ENCODE measurements around the gene ZFPM1.
A peak's percentile ranks its signal among the peaks of the same experiment; 100 is the strongest.

Gene ZFPM1

GRCh38 chr16:88527186-88527936, 74.3 kb downstream of the ZFPM1 start:
- no peak overlapping the region for H3K27ac ChIP-seq (ENCODE audit: insufficient read depth, low read depth, low read length, poor library complexity, severe bottlenecking)
- peaks cover under 1% of the 10 kb centered on the region for H3K4me1 ChIP-seq (ENCODE audit: control insufficient read depth, insufficient read depth, low read length)
- 38 to 40% methylated on average over 31 to 32 of the region's 32 CpGs for WGBS, 2 experiments
- H3K9me3 ChIP-seq (ENCODE audit: control insufficient read depth, low read length): no peaks in the 10 kb centered on the region
- H3K36me3 ChIP-seq (ENCODE audit: control insufficient read depth, insufficient read depth, low read length): no peaks in the 10 kb centered on the region
- H3K27me3 ChIP-seq (ENCODE audit: control insufficient read depth, insufficient read depth, low read length, poor library complexity, severe bottlenecking): no peaks in the 10 kb centered on the region
- no peak overlapping the region for H3K4me3 ChIP-seq (ENCODE audit: insufficient read depth, low read depth, low read length)

GRCh38 chr16:88527937-88528743, 75.1 kb downstream of the ZFPM1 start:
- H3K27me3 ChIP-seq (ENCODE audit: control insufficient read depth, insufficient read depth, low read length, poor library complexity, severe bottlenecking): no peaks in the 10 kb centered on the region
- 85 to 86% methylated on average over 30 of the region's 30 CpGs for WGBS, 2 experiments
- H3K36me3 ChIP-seq (ENCODE audit: control insufficient read depth, insufficient read depth, low read length): no peaks in the 10 kb centered on the region
- peaks cover 9% of the 10 kb centered on the region for H3K4me1 ChIP-seq (ENCODE audit: control insufficient read depth, insufficient read depth, low read length)
- H3K9me3 ChIP-seq (ENCODE audit: control insufficient read depth, low read length): no peaks in the 10 kb centered on the region
- no peak overlapping the region for H3K4me3 ChIP-seq (ENCODE audit: insufficient read depth, low read depth, low read length)
- H3K27ac ChIP-seq (ENCODE audit: insufficient read depth, low read depth, low read length, poor library complexity, severe bottlenecking): no peak overlapping the region

- Histone ChIP-seq H3K4me3 (ENCODE audit: insufficient read depth, low read depth, low read length) (no peak overlapping the region), H3K27ac (ENCODE audit: insufficient read depth, low read depth, low read length, poor library complexity, severe bottlenecking) (no peak overlapping the region), H3K36me3 (ENCODE audit: control insufficient read depth, insufficient read depth, low read length) (no peaks in the 10 kb centered on the region), H3K27me3 (ENCODE audit: control insufficient read depth, insufficient read depth, low read length, poor library complexity, severe bottlenecking) (no peaks in the 10 kb centered on the region), H3K4me1 (ENCODE audit: control insufficient read depth, insufficient read depth, low read length) (peaks cover 9% of the 10 kb centered on the region), H3K9me3 (ENCODE audit: control insufficient read depth, low read length) (no peaks in the 10 kb centered on the region)
- WGBS, 2 experiments: 87 to 88% methylated on average over 22 of the region's 22 CpGs
Measured at GRCh38 chr16:88528902-88529318, 75.8 kb downstream of the ZFPM1 start.

- Histone ChIP-seq H3K9me3 (ENCODE audit: control insufficient read depth, low read length) (no peaks in the 10 kb centered on the region), H3K36me3 (ENCODE audit: control insufficient read depth, insufficient read depth, low read length) (no peaks in the 10 kb centered on the region), H3K4me3 (ENCODE audit: insufficient read depth, low read depth, low read length) (no peak overlapping the region), H3K27ac (ENCODE audit: insufficient read depth, low read depth, low read length, poor library complexity, severe bottlenecking) (no peak overlapping the region), H3K4me1 (ENCODE audit: control insufficient read depth, insufficient read depth, low read length) (peaks cover 9% of the 10 kb centered on the region), H3K27me3 (ENCODE audit: control insufficient read depth, insufficient read depth, low read length, poor library complexity, severe bottlenecking) (no peaks in the 10 kb centered on the region)
- 91 to 94% methylated on average over 9 of the region's 9 CpGs for WGBS, 2 experiments
Measured at GRCh38 chr16:88529596-88529995, 76.5 kb downstream of the ZFPM1 start.

- H3K36me3 ChIP-seq (ENCODE audit: control insufficient read depth, insufficient read depth, low read length): no peaks in the 10 kb centered on the region
- no peaks in the 10 kb centered on the region for H3K9me3 ChIP-seq (ENCODE audit: control insufficient read depth, low read length)
- no peak overlapping the region for H3K4me3 ChIP-seq (ENCODE audit: insufficient read depth, low read depth, low read length)
- no peaks in the 10 kb centered on the region for H3K27me3 ChIP-seq (ENCODE audit: control insufficient read depth, insufficient read depth, low read length, poor library complexity, severe bottlenecking)
- 91% methylated on average over 27 of the region's 27 CpGs for WGBS, 2 experiments
- H3K4me1 ChIP-seq (ENCODE audit: control insufficient read depth, insufficient read depth, low read length): peaks cover 15% of the 10 kb centered on the region
- H3K27ac ChIP-seq (ENCODE audit: insufficient read depth, low read depth, low read length, poor library complexity, severe bottlenecking): no peak overlapping the region
Measured at GRCh38 chr16:88530051-88530857, 77.2 kb downstream of the ZFPM1 start.

- no peak overlapping the region for H3K4me3 ChIP-seq (ENCODE audit: insufficient read depth, low read depth, low read length)
- H3K36me3 ChIP-seq (ENCODE audit: control insufficient read depth, insufficient read depth, low read length): no peaks in the 10 kb centered on the region
- WGBS, 2 experiments: 90 to 94% methylated on average over 11 of the region's 11 CpGs
- peaks cover 16% of the 10 kb centered on the region for H3K4me1 ChIP-seq (ENCODE audit: control insufficient read depth, insufficient read depth, low read length)
- no peaks in the 10 kb centered on the region for H3K27me3 ChIP-seq (ENCODE audit: control insufficient read depth, insufficient read depth, low read length, poor library complexity, severe bottlenecking)
- H3K9me3 ChIP-seq (ENCODE audit: control insufficient read depth, low read length): no peaks in the 10 kb centered on the region
- H3K27ac ChIP-seq (ENCODE audit: insufficient read depth, low read depth, low read length, poor library complexity, severe bottlenecking): no peak overlapping the region
Measured at GRCh38 chr16:88530858-88531203, 77.8 kb downstream of the ZFPM1 start.

GRCh38 chr16:88531346-88531745, 78.3 kb downstream of the ZFPM1 start:
- Histone ChIP-seq H3K4me3 (ENCODE audit: insufficient read depth, low read depth, low read length) (no peak overlapping the region), H3K27me3 (ENCODE audit: control insufficient read depth, insufficient read depth, low read length, poor library complexity, severe bottlenecking) (no peaks in the 10 kb centered on the region), H3K4me1 (ENCODE audit: control insufficient read depth, insufficient read depth, low read length) (peaks cover 16% of the 10 kb centered on the region), H3K9me3 (ENCODE audit: control insufficient read depth, low read length) (no peaks in the 10 kb centered on the region), H3K36me3 (ENCODE audit: control insufficient read depth, insufficient read depth, low read length) (no peaks in the 10 kb centered on the region), H3K27ac (ENCODE audit: insufficient read depth, low read depth, low read length, poor library complexity, severe bottlenecking) (no peak overlapping the region)
- 96 to 98% methylated on average over 12 of the region's 12 CpGs for WGBS, 2 experiments

- no peaks in the 10 kb centered on the region for H3K9me3 ChIP-seq (ENCODE audit: control insufficient read depth, low read length)
- H3K4me3 ChIP-seq (ENCODE audit: insufficient read depth, low read depth, low read length): no peak overlapping the region
- H3K27me3 ChIP-seq (ENCODE audit: control insufficient read depth, insufficient read depth, low read length, poor library complexity, severe bottlenecking): no peaks in the 10 kb centered on the region
- no peaks in the 10 kb centered on the region for H3K36me3 ChIP-seq (ENCODE audit: control insufficient read depth, insufficient read depth, low read length)
- WGBS, 2 experiments: 94 to 96% methylated on average over 34 of the region's 34 CpGs
- no peak overlapping the region for H3K27ac ChIP-seq (ENCODE audit: insufficient read depth, low read depth, low read length, poor library complexity, severe bottlenecking)
- H3K4me1 ChIP-seq (ENCODE audit: control insufficient read depth, insufficient read depth, low read length): peaks cover 16% of the 10 kb centered on the region
Measured at GRCh38 chr16:88531931-88532433, 78.9 kb downstream of the ZFPM1 start.

GRCh38 chr16:88532434-88533241, 79.6 kb downstream of the ZFPM1 start:
- H3K4me1 ChIP-seq (ENCODE audit: control insufficient read depth, insufficient read depth, low read length): peaks cover 16% of the 10 kb centered on the region
- no peaks in the 10 kb centered on the region for H3K36me3 ChIP-seq (ENCODE audit: control insufficient read depth, insufficient read depth, low read length)
- H3K27ac ChIP-seq (ENCODE audit: insufficient read depth, low read depth, low read length, poor library complexity, severe bottlenecking): no peak overlapping the region
- no peaks in the 10 kb centered on the region for H3K9me3 ChIP-seq (ENCODE audit: control insufficient read depth, low read length)
- 91 to 92% methylated on average over 37 of the region's 37 CpGs for WGBS, 2 experiments
- no peaks in the 10 kb centered on the region for H3K27me3 ChIP-seq (ENCODE audit: control insufficient read depth, insufficient read depth, low read length, poor library complexity, severe bottlenecking)
- H3K4me3 ChIP-seq (ENCODE audit: insufficient read depth, low read depth, low read length): peak overlapping the region; percentile 39
